Measurements from ENCODE around the gene POLR3B.

DNA sequence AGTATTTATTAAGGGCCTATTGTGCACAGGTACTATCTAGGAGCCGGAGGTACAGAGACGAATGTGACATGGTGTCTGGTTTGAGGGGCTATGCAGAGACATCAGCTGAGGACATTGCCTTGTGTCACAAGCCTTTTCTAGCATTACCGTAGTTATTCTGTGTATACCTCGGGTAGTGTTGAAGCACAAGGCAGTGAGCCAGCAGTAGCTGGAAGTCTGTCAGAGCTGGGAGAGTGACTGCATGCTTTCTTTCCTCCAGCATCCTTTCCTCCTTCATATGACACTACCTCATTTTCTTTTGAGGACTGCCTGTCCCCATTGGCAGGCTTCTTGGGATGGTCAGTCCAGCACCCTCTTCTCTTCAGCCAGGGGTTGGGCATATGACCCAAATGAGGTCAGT is 77.0 kb downstream of the POLR3B start:
- TF ChIP-seq, protein P1, sequence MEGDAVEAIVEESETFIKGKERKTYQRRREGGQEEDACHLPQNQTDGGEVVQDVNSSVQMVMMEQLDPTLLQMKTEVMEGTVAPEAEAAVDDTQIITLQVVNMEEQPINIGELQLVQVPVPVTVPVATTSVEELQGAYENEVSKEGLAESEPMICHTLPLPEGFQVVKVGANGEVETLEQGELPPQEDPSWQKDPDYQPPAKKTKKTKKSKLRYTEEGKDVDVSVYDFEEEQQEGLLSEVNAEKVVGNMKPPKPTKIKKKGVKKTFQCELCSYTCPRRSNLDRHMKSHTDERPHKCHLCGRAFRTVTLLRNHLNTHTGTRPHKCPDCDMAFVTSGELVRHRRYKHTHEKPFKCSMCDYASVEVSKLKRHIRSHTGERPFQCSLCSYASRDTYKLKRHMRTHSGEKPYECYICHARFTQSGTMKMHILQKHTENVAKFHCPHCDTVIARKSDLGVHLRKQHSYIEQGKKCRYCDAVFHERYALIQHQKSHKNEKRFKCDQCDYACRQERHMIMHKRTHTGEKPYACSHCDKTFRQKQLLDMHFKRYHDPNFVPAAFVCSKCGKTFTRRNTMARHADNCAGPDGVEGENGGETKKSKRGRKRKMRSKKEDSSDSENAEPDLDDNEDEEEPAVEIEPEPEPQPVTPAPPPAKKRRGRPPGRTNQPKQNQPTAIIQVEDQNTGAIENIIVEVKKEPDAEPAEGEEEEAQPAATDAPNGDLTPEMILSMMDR (conservative IDR thresholded peaks at IDR 0.05; ENCODE audit: low read depth, low read length): no peak
- no peak for TF ChIP-seq EZH2 (IDR thresholded peaks at IDR 0.05; ENCODE audit: borderline replicate concordance, low read depth, low read length, poor library complexity, severe bottlenecking)
